ENCODE data around the gene ZNF669. TPM values are rescaled to one million over a fixed set of nuclear protein-coding genes. Genes with fewer than 3 reads are reported as not detected.
"Not testable (repeated sequence)": the region's sequence is repeated elsewhere in the genome, so short reads cannot be mapped to it uniquely, and the experiment has no call there.

Gene ZNF669
- 7.8 and 10.4 TPM in 2 replicates for total RNA-seq

DNA sequence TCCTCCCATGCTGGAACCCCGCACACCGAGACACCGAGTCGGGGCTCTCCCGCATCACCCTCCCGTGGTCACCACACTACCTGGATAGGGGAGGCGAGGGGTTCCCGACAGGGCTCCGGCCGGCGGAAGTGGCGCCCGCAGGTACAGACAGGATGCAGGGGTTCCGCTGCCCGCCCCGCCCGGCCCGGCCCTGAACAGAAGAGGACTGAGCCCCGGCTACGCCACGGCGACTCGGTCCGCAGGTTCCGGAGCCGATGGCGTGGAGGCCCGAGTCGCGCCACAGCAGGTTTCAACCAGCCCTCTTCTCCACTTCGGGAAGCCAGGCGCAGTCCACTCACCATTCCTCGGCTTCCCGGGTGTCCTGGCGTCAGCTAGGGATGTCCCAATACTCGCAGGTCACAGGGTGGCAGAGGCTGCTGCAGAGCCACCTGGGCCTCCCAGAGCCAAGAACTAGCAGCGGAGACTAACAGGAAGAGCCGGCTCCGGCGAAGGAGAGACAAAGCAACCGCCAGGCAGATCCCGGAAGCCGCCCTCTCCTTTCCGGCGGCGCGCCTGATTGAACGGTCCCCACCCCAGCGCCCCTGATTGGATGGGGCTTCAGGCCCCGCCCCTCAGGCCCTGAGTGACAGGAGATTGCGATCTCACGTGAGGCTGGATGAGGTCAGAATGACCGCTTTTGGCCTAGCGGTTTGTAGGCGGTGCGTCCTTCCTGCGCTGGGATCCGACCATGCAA lies at the start of gene ZNF669:
ZNF669 (minus strand) TSS at position 498 of the 733 bp plus-strand sequence; CDS start at position 341, 157 bp downstream.
- intact Hi-C loops (cut with micrococcal nuclease): loop anchor here (1.0 to 5.0 kb wide), 7 partner anchors 26 to 1723 kb away; partner anchors contain the start of genes CNST, SH3BP5L, TFB2M and ZNF670

DNA sequence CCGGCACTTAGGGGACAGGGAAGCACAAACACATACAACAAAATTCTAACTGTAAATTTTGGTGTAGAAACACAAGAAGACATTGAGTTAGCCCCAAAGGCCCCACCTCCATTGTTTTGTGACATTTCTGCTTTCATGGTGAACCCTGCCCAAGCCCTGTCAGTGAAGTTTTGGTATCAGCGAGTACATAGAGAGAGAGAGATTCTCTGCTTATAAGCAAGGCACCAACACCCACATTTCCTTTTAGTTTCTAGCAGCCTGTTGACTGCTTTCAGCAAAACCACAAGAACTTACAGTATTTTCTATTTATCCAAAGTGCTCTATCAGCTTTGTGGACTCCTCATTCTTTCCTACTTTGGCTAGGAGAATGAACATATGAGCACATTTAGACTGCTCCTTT lies 43.6 kb upstream of the ZNF669 start:
- intact Hi-C loops (cut with micrococcal nuclease): no loop called here

DNA sequence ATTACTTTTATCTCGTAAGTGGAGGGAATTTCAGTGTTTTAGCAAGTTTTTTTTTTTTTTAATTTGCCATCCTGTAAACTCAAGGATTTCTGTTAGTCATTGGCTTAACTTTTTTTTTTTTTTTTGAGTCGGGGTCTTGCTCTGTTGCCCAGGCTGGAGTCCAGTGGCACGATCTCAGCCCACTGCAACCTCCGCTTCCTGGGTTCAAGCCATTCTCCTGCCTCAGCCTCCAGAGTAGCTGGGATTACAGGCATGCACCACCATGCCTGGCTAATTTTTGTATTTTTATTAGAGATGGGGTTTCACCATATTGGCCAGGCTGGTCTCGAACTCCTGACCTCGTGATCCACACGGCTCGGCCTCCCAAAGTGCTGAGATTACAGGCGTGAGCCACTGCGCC lies 43.0 kb upstream of the ZNF669 start:
- intact Hi-C loops (cut with micrococcal nuclease): not testable (repeated sequence)

DNA sequence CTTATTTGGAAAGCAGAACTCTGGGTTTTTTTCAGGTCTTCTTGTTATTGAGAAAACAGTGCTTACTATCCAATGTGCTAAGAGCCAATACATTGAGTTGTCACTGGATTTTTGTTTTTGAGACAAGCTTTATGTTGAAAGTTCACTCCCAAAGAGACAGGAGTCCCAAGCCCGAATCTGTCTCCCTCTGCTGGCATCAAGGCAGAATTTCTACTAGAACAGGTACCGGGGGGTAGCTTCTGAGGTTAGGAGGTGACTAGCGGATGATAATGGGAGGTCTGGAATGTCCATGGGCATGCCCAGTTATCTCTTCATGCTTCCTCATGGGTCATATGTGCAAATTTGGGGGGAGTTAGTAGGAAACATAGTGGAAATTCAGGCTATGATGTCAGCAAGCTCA lies 42.5 kb upstream of the ZNF669 start:
- intact Hi-C loops (cut with micrococcal nuclease): no loop called here

DNA sequence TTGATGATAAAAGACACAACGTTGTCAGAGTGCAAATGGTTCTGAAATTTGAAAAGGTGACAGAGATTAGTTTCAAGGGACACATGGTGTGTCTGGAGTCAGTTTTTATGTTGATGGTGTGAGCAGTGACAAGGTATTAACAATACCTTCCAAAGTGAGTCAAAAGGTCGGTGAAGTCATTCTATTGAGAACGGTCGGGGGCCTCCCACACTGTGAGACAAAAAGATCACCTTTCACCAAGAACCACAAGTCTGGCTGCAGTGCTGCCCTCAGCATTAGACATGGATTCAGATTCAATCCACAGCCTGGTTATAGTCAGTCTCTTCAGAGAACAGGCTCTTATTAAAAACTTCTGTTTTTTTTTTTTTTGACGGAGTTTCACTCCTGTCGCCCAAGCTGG lies 41.1 kb upstream of the ZNF669 start:
- intact Hi-C loops (cut with micrococcal nuclease): no loop called here

DNA sequence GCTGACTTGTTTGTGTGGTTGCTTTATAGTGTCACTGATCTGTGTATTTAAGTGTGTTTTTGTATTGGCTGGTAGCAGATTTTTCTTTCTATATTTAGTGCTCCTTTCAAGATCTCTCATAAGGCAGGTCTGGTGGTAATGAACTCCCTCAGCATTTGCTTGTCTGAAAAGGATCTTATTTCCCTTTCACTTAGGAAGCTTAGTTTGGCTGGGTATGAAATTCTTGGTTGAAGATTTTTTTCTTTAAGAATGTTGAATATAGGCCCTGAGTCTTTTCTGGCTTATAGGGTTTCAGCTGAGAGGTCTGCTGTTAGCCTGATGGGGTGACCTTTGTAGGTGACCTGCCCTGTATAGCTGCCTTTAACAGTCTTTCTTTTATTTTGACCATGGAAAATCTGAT lies 35.4 kb upstream of the ZNF669 start:
- intact Hi-C loops (cut with micrococcal nuclease): not testable (repeated sequence)

DNA sequence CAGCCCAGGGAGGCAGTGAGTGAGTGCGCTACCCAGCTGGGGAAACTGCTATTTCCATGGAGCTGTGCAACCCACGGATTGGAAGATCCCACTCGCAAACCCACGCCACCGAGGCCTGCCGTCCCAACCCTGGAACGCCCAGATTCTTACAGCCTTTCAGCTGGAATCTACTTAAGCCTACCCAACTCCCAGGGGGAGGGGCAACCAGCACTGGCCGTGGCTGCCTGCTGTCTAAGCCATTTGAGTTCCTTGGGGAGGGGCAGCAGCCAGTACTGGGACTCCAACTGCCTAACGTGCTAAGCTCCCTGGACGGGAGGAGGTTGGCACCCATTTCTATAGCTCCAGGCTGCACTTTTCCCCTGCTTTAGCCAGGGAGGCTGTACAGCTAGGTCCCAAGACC lies 27.1 kb upstream of the ZNF669 start:
- intact Hi-C loops (cut with micrococcal nuclease): no loop called here

DNA sequence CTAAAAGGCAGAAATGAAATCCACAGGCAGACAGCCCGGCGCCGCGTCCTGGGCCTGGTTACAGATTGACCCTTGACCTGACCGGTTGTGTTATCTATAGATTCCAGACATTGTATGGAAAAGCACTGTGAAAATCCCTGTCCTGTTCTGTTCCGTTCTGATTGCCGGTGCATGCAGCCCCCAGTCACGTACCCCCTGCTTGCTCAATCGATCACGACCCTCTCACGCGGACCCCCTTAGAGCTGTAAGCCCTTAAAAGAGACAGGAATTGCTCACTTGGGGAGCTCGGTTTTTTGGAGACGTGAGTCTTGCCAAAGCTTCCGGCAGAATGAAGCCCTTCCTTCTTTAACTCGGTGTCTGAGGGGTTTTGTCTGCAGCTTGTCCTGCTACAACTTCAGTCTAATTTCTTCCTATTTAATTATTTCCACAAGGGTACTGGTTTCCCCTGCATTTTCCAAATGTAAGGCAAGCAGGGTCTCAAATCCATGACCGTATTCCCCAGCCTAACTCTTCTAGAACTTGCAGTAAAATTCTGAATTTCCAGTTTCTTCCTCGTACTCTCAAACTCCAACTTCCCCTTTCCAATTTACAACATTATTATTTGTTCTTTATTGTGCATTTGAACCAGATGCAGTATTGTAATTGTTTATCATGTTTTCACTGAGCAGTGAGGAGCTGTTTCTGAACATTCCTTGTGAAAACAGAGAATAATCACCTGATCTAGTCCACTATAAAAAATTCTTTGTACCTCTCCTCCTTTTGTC lies 23.5 kb upstream of the ZNF669 start:
- intact Hi-C loops (cut with micrococcal nuclease): not testable (repeated sequence)

DNA sequence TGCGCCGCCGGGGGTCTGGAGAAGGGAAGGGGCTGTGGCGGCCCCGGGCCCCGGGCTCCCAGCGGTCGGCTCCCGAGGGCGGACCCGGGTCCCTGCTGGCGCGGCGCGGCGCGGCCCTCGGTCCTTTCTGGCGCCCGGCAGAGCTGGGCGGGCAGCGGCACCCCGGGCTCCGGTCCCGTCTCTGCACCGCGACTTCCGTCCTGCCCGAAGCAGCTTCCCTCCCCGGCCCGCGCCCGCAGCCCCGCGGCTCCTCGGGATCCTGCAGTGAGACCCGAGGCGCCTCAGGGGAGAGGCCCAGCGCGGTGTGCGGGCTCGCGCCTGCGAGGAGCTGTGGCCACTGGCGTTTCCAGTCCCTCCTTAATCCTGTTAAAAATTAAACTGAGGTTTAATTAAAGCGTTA lies 22.4 kb upstream of the ZNF669 start:
- intact Hi-C loops (cut with micrococcal nuclease): not testable (repeated sequence)

DNA sequence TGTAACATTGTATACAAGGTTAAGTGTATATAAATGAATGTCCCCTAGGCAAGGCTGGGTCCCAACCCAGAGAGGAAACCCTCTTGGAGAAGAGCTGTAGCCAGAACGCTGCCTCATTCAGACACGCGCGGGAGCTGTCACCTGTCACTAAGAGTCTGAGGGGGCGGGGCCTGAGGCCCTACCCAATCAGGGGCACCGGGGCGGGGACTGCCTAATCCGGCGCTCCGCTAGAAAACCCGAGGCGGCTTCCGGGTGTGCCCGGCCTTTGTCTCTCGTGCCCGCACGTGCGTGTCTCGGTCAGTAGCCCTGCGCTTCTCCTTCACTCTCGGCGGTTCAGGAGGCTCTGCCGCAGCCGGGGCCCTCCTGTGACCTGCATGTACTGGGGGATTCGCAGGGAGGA lies 22.0 kb upstream of the ZNF669 start:
- intact Hi-C loops (cut with micrococcal nuclease): not testable (repeated sequence)

DNA sequence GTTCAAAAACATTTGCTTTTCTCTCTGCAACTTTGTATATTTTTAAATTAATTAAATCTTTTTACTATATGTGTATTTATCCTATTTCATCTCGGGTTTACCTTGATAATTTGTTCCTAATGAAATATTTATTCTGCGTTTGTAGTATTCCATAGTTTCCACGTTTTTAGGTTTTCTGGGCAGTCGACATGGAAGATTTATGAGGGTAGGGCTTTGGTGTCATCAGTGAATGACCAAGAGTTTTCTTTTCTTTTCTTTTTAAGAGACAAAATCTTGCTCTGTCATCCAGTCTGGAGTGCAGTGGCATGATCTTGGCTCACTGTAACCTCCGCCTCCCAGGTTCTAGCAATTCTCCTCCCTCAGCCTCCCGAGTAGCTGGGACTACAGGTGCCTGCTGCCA lies 17.2 kb upstream of the ZNF669 start:
- intact Hi-C loops (cut with micrococcal nuclease): no loop called here

DNA sequence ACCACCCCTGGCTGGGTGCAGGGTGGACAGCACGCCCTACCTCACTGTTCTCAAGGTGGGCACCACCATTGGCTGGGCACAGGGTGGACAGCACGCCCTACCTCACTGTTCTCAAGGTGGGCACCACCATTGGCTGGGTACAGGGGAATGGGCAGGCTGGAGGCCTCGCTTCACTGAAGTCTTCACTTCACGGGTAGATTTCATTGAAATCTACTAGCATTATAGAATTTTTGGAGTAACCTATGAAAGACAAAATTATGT lies 16.2 kb upstream of the ZNF669 start:
- intact Hi-C loops (cut with micrococcal nuclease): not testable (repeated sequence)

DNA sequence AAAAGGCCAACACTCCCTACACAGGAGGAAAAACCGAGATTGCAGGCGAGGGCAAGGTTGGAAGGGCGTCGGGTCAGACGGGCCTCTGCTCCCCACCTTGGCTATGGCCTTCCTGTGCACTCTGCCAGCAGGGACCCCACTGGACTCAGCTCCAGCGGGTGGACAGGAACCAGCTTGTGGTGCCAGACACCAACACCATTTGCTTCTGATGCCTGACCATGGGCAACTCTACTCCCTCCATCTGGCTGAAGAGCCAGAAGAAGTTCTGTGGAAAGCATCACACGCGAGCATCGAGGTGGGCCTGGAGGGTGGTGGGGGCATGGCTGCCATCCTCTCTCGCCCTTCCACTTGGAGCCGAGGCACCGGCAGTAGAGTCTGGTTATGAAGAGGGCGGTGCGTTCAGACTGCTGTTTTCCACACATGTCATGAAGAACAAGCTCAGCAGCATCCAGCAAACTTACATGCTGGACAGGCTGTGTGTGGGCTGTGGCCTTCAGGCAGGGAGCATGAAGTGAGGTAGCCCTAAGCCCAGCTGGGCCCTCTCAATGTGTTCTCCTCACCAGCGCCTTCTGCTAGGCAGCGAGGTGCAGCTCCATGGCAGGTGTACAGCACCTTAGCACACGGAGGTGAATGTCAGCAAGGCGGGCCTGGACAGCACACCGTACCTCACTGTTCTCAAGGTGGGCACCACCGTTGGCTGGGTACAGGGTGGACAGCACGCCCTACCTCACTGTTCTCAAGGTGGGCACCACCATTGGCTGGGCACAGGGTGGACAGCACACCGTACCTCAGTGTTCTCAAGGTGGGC lies 15.6 kb upstream of the ZNF669 start:
- intact Hi-C loops (cut with micrococcal nuclease): no loop called here

DNA sequence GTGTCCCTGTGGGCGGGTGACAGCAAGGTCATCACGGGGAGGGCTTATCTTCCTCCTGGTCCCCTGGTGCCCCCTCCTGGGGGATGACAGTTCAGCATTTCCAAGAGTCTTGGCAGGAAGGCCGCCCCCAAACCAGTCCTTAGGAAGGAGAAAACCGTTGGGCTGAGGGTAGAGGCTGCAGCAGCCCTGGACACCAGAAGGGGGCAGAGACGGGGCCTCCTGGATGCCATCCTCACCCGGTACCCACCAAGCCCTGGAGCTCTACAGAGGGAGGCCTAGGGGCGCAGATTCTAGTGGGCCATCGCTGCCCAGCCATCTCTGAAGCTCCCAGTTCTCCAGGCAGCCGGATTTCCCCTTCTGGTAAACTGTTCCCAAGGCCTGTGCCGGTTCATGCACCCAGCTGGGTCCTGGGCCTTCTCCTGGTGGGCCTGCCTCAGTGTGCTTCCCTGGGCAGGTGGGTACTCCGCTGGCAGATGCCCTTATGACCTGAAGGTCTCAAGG lies 14.8 kb upstream of the ZNF669 start:
- intact Hi-C loops (cut with micrococcal nuclease): no loop called here

DNA sequence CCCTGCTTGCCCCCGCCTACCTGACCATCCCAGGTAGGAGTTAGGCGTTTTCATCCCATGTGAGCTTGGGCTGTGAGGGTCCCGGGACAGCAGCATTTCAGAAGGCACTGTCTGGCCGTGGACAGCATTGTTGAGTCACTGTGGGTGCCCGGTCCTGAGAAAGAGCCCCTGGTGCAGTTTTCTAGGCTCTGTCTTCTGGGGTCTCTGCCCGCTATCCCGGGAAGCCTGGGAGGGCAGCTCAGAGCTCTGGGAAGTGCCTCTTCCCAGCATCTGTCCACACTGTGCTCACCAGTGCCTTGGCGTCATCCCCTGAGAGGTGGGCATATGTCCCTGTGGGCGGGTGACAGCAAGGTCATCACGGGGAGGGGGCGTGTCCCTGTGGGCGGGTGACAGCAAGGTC lies 11.4 kb upstream of the ZNF669 start:
- intact Hi-C loops (cut with micrococcal nuclease): no loop called here

DNA sequence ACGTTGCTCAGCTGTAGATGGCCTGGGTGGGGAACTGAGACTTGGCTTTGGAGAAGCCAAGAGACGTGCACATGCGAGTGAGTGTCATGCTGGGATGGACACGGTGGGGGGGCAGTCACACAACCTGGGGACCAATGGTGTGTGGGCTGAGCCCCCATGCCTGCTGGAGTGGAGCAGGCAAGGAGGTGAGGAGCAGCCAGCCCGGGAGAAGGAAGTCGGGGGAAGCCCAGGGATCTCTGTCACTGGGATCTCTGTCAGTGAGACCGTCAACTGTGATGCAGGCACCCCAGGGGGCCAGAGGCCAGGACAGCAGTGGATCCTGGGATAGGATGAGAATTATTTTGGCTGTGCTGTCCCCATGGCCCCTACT lies 11.0 kb upstream of the ZNF669 start:
- intact Hi-C loops (cut with micrococcal nuclease): no loop called here

DNA sequence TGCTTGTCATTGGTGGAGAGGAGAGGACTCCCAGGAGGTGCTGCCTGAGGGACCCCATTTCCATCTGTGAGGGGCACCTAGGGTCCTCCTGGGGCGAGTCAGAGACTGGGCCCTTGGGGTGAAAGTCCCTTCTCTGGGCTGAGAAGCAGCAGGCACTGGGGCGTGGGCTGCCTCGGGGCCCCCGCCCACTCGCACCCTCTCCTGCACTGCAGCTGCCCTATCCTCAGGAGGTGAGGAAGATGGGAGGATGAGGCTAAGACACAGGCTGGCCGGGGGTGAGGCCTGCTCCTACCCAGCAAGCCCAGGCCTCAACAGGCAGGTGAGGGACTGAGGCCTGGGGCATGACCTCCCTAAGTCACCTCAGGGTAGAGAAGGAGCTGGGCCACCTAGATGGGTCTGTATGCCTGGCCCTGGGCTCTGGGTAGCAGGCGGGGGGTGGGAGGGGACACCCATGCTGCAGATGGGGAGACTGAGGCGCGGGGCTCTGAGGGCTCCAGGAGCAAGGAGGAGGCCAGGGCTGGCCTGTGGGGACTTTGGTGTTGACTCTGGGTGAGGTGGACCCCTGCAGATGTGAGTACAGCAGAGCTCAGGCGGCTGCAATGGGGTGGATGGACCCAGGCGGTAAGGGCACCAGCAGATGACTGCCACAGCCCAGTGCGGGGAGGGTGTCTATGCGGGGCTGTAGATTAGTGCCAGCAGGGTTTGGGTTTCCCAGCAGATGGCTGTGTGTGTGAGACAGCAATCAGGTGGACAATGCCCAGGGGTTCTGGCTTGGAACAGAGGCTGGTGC lies 10.4 kb upstream of the ZNF669 start:
- intact Hi-C loops (cut with micrococcal nuclease): no loop called here

DNA sequence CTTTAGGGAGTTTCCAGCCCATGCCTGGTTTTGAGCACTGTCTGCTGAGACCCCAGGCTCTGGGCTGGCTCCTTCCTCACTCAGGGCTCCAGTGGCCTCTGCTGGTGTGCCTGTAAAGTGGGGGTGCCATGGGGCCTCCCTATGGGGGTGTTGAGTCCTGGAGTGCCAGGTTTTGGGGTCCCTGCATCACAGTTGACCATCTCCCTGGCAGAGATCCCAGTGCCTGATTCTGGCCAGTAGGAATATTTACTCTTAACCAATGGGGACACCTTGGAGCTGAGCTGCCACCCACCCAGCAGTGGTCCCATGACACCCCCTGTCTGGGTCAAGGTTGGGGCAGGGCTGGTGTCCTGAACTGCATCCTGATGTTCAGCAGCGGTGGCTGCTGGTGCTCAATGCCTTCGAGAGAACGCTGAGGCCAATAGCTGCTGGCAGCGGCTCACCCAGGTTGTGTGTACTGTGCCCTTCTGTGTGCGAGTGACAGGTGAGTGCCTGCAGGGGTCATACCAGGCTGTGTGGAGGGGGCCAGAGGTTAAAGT lies 9.6 kb upstream of the ZNF669 start:
- intact Hi-C loops (cut with micrococcal nuclease): no loop called here

DNA sequence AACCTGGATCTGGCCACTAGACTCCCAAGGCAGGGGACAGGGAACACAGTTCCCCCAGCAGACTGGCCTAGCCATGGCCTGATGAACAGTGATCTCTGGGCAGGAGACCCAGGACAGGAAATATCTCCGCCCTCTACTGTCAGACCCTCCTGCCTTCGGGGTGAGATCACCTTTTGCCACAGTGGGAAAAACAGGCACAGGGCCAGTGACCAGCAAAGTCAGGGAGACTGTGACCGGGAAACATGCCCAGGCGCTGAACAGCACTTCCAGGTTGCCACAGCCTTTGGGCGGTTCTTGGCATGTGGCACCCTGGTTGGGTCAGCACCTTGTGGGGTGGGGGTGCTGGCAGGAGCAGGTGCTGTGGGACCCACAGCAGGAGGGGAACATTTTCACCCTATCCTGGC lies 8.9 kb upstream of the ZNF669 start:
- intact Hi-C loops (cut with micrococcal nuclease): no loop called here

DNA sequence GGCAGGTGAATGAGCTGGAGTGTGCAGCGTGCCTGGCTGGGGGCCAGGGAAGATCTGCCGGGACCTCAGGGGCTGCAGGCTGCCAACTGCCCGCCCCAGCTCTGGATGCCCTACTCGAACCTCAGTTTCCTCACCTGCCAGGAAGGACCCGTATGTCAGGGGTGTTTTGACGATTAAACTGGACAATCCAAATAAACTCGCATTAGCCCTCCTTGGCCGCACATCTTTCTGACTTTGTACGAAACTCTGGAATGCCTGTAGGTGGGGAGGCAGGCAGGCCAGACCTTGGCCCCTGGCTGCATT lies 8.3 kb upstream of the ZNF669 start:
- intact Hi-C loops (cut with micrococcal nuclease): no loop called here
